Left renal pelvis (tissue), 4 donors: ENCODE measurements around the gene GRIP2. TPM values are rescaled to one million over a fixed set of nuclear protein-coding genes. Genes with fewer than 3 reads are reported as not detected.

Experiments used
- DNase-seq, 4 donors: peaks; one replicate each; pipeline ENCODE4 v3.0.0-alpha.2; 2013; ENCODE audit warnings: low read depth in 4 of 4, low spot score in 3 of 4
- polyA plus RNA-seq, 4 donors: library from polyadenylated mRNA; unstranded; fragments of 120-200 nt; gene quantifications; one replicate each; pipeline ENCODE4 v1.2.1, GENCODE V29; 2013; ENCODE audit not compliant: insufficient read length in 4 of 4

The GRIP2 gene
- polyA plus RNA-seq, 4 donors, result 0.68 to 1.5 (median 1.4) TPM

- DNase-seq, result no peak
These were observed 1.5 kb upstream of the GRIP2 start for GRCh38 chr3:14541646-14542045.

- DNase-seq, result no peak
These were observed 761 bp upstream of the GRIP2 start for GRCh38 chr3:14540821-14541385.

- DNase-seq, result no peak
These were observed 779 bp downstream of the GRIP2 start for GRCh38 chr3:14539384-14539741.

GRCh38 chr3:14538451-14539088 lies 1.6 kb downstream of the GRIP2 start:
- DNase-seq, result no peak

- DNase-seq, result no peak
These were observed 2.3 kb downstream of the GRIP2 start for GRCh38 chr3:14537590-14538450.

GRCh38 chr3:14536837-14537589 lies 3.1 kb downstream of the GRIP2 start:
- DNase-seq, result no peak

GRCh38 chr3:14536055-14536815 lies 3.9 kb downstream of the GRIP2 start:
- DNase-seq, result no peak

GRCh38 chr3:14535616-14536015 lies 4.5 kb downstream of the GRIP2 start:
- DNase-seq, result no peak

- DNase-seq, result no peak
These were observed 5.5 kb downstream of the GRIP2 start for GRCh38 chr3:14534516-14535191.

GRCh38 chr3:14533457-14533958 lies 6.6 kb downstream of the GRIP2 start:
- DNase-seq, result no peak

- no peak for DNase-seq
These were observed 7.3 kb downstream of the GRIP2 start for GRCh38 chr3:14532691-14533456.

- no peak for DNase-seq
These were observed 8.2 kb downstream of the GRIP2 start for GRCh38 chr3:14531856-14532395.

GRCh38 chr3:14528081-14528480 lies 12.1 kb downstream of the GRIP2 start:
- no peak for DNase-seq

GRCh38 chr3:14525685-14526631 lies 14.2 kb downstream of the GRIP2 start:
- no peak for DNase-seq

- no peak for DNase-seq
These were observed 15.1 kb downstream of the GRIP2 start for GRCh38 chr3:14524920-14525660.

- no peak for DNase-seq
These were observed 15.8 kb downstream of the GRIP2 start for GRCh38 chr3:14524311-14524711.

- DNase-seq, result no peak
These were observed 16.4 kb downstream of the GRIP2 start for GRCh38 chr3:14523792-14524191.
